Suprapubic skin (tissue), 4 donors: Measurements from ENCODE around the gene INPP5A. TPM values are rescaled to one million over a fixed set of nuclear protein-coding genes. Genes with fewer than 3 reads are reported as not detected.
A peak's percentile ranks its signal among the peaks of the same experiment; 100 is the strongest.

Experiments used
- DNase-seq, 2 donors: peaks; one replicate each; pipeline ENCODE4 v3.0.0-alpha.2; 2019; ENCODE audit warnings: low spot score in 2 of 2
- H3K27ac ChIP-seq: fragments of 200-600 bp; sonication (generic); one replicate; pipeline ENCODE4 v1.5.1; 2019
- H3K27me3 ChIP-seq: fragments of 200-600 bp; sonication (generic); one replicate; pipeline ENCODE4 v1.5.1; 2019
- H3K36me3 ChIP-seq: fragments of 200-600 bp; sonication (generic); one replicate; pipeline ENCODE4 v1.5.1; 2019
- H3K4me1 ChIP-seq: fragments of 200-600 bp; sonication (generic); one replicate; pipeline ENCODE4 v1.5.1; 2019
- H3K4me3 ChIP-seq: fragments of 200-600 bp; sonication (generic); one replicate; pipeline ENCODE4 v1.5.1; 2019; ENCODE audit warnings: mild to moderate bottlenecking
- H3K9me3 ChIP-seq: fragments of 200-600 bp; sonication (generic); one replicate; pipeline ENCODE4 v1.5.1; 2019
- CTCF ChIP-seq, 2 donors: fragments of 200-600 bp in 1 of 2; fragments of 450-650 bp in 1 of 2; sonication (generic) in 1 of 2; IDR thresholded peaks; one replicate each; pipeline ENCODE4 v1.5.1; 2016 to 2019; ENCODE audit warnings: antibody characterized with exemption in 2 of 2, mild to moderate bottlenecking in 1 of 2, moderate library complexity in 1 of 2
- EP300 ChIP-seq: sonication (generic); formaldehyde crosslinking; IDR thresholded peaks from one replicate; pipeline ENCODE4 v1.6.1; 2017; ENCODE audit warnings: antibody characterized with exemption
- POLR2A ChIP-seq, 2 donors: fragments of 450-650 bp; IDR thresholded peaks; one replicate each; pipeline ENCODE4 v1.6.1; 2017; ENCODE audit warnings: antibody characterized with exemption in 2 of 2, mild to moderate bottlenecking in 2 of 2, moderate library complexity in 2 of 2
- POLR2AphosphoS5 ChIP-seq, 3 donors: sonication (generic); formaldehyde crosslinking; IDR thresholded peaks; one replicate each; pipeline ENCODE4 v1.6.1; 2017; ENCODE audit warnings: antibody characterized with exemption in 3 of 3
- WGBS: methylation state at CpG from one replicate; pipeline ENCODE4 v1.1.5; 2018; 5-methylcytosine and 5-hydroxymethylcytosine counted together
- total RNA-seq, 4 donors: library from RNA; depleted of rRNA; stranded (reverse); fragments of >200 nt; gene quantifications; one replicate each; pipeline ENCODE4 v1.1.0, GENCODE V29; 2016

The INPP5A gene
- total RNA-seq, 4 donors from 2014 or later = 28.1 to 39.1 (median 32.3) TPM

- no peaks in the 10 kb centered on the region for H3K9me3 ChIP-seq
- no peak overlapping the region for H3K4me3 ChIP-seq
- H3K36me3 ChIP-seq = peaks cover 18% of the 10 kb centered on the region
- WGBS = 97% methylated on average over 7 of the region's 7 CpGs
- DNase-seq = peak in 1 of 2 donors; percentile 49
- H3K4me1 ChIP-seq = no peaks in the 10 kb centered on the region
- H3K27me3 ChIP-seq = no peaks in the 10 kb centered on the region
- no peak for TF ChIP-seq EP300
- no peak for TF ChIP-seq POLR2A (IDR thresholded peaks at IDR 0.05)
- no peak for TF ChIP-seq CTCF (IDR thresholded peaks at IDR 0.05)
- TF ChIP-seq POLR2AphosphoS5 (IDR thresholded peaks at IDR 0.05) = no peak
- H3K27ac ChIP-seq = no peak overlapping the region
Measured at GRCh38 chr10:132690401-132690800, 152.8 kb downstream of the INPP5A start.

GRCh38 chr10:132690821-132691610, 153.4 kb downstream of the INPP5A start:
- no peaks in the 10 kb centered on the region for H3K4me1 ChIP-seq
- H3K36me3 ChIP-seq = peaks cover 18% of the 10 kb centered on the region
- 97% methylated on average over 56 of the region's 56 CpGs for WGBS
- no peaks in the 10 kb centered on the region for H3K9me3 ChIP-seq
- no peak for TF ChIP-seq EP300
- no peak for TF ChIP-seq POLR2A (IDR thresholded peaks at IDR 0.05)
- TF ChIP-seq CTCF (IDR thresholded peaks at IDR 0.05) = no peak
- TF ChIP-seq POLR2AphosphoS5 (IDR thresholded peaks at IDR 0.05) = no peak
- peak; percentile 40 to 62 for DNase-seq
- H3K27me3 ChIP-seq = no peaks in the 10 kb centered on the region
- H3K4me3 ChIP-seq = no peak overlapping the region
- H3K27ac ChIP-seq = no peak overlapping the region

DNA sequence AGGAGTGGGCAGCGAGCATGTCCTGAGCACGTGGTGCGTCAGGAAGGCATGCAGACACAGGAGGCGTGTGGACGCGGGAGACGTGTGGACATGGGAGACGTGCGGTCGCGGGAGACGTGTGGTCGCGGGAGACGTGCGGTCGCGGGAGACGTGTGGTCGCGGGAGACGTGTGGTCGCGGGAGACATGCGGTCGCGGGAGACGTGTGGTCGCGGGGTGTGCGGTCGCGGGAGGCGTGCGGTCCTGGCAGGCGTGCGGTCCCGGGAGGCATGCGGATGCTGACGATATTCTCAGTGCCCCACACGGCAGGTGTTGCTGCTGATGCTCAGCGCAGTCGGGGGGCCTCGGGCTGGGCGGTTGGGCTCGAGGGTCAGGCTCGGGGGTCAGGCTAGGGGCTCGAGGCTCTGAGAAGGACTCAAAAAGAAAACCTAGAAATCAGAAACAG, 154.1 kb downstream of the INPP5A start:
- Histone ChIP-seq H3K4me3 (no peak overlapping the region), H3K27ac (no peak overlapping the region), H3K27me3 (no peaks in the 10 kb centered on the region), H3K36me3 (peaks cover 18% of the 10 kb centered on the region), H3K9me3 (no peaks in the 10 kb centered on the region), H3K4me1 (no peaks in the 10 kb centered on the region)
- no peak for TF ChIP-seq CTCF (IDR thresholded peaks at IDR 0.05)
- TF ChIP-seq POLR2A (IDR thresholded peaks at IDR 0.05) = no peak
- no peak for TF ChIP-seq EP300
- TF ChIP-seq POLR2AphosphoS5 (IDR thresholded peaks at IDR 0.05) = no peak
- peak; percentile 38 to 63 for DNase-seq
- WGBS = 95% methylated on average over 48 of the region's 48 CpGs

- Histone ChIP-seq H3K27ac (no peak overlapping the region), H3K4me3 (no peak overlapping the region), H3K36me3 (peaks cover 18% of the 10 kb centered on the region), H3K4me1 (no peaks in the 10 kb centered on the region), H3K9me3 (no peaks in the 10 kb centered on the region), H3K27me3 (no peaks in the 10 kb centered on the region)
- no peak for DNase-seq
- WGBS = 97% methylated on average over 2 of the region's 2 CpGs
- TF ChIP-seq EP300 (no peak), CTCF (IDR thresholded peaks at IDR 0.05) (no peak), POLR2A (IDR thresholded peaks at IDR 0.05) (no peak), POLR2AphosphoS5 (IDR thresholded peaks at IDR 0.05) (no peak)
Measured at GRCh38 chr10:132692311-132692710, 154.7 kb downstream of the INPP5A start.

- Histone ChIP-seq H3K36me3 (peaks cover 30% of the 10 kb centered on the region), H3K27me3 (no peaks in the 10 kb centered on the region), H3K4me1 (no peaks in the 10 kb centered on the region), H3K4me3 (no peak overlapping the region), H3K9me3 (no peaks in the 10 kb centered on the region), H3K27ac (no peak overlapping the region)
- no peak for TF ChIP-seq POLR2A (IDR thresholded peaks at IDR 0.05)
- no peak for TF ChIP-seq CTCF (IDR thresholded peaks at IDR 0.05)
- no peak for TF ChIP-seq EP300
- no peak for TF ChIP-seq POLR2AphosphoS5 (IDR thresholded peaks at IDR 0.05)
- no peak for DNase-seq
Measured at GRCh38 chr10:132693676-132694075, 156.1 kb downstream of the INPP5A start.
